ENCODE results near the gene ATP7B. TPM values are rescaled to one million over a fixed set of nuclear protein-coding genes. Genes with fewer than 3 reads are reported as not detected.
A peak's percentile ranks its signal among the peaks of the same experiment; 100 is the strongest.

The ATP7B gene
- total RNA-seq, 1 experiment from 2014 or later, result 4.4 TPM

DNA sequence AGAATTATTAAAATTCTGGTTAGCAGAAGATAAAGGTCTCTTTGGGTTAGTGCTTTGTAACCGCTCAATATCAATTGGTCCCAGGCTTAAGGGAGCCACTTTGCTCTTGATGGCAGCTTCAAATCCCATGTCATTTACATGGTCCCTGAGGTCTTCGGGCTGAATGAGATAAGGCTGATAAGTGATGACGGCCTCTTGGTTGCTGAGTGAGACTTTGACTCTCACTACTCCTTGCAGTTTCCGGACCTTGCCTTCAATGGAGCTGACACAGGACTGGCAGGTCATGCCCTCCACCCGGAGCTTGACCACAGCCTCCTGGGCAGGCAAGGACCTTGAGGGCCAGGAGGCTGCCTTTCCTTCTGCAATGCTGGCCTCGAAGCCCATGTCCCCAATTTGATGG is 36.8 kb downstream of the ATP7B start:
- TF ChIP-seq, protein P1, sequence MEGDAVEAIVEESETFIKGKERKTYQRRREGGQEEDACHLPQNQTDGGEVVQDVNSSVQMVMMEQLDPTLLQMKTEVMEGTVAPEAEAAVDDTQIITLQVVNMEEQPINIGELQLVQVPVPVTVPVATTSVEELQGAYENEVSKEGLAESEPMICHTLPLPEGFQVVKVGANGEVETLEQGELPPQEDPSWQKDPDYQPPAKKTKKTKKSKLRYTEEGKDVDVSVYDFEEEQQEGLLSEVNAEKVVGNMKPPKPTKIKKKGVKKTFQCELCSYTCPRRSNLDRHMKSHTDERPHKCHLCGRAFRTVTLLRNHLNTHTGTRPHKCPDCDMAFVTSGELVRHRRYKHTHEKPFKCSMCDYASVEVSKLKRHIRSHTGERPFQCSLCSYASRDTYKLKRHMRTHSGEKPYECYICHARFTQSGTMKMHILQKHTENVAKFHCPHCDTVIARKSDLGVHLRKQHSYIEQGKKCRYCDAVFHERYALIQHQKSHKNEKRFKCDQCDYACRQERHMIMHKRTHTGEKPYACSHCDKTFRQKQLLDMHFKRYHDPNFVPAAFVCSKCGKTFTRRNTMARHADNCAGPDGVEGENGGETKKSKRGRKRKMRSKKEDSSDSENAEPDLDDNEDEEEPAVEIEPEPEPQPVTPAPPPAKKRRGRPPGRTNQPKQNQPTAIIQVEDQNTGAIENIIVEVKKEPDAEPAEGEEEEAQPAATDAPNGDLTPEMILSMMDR (conservative IDR thresholded peaks at IDR 0.05; ENCODE audit: low read depth, low read length), result no peak
- no peak for TF ChIP-seq EZH2phosphoT487 (IDR thresholded peaks at IDR 0.05; ENCODE audit: borderline replicate concordance, low read length)
- TF ChIP-seq EZH2 (IDR thresholded peaks at IDR 0.05; ENCODE audit: low read length, unreplicated experiment), result no peak
- Histone ChIP-seq H3K27me3 (ENCODE audit: low read length) (no peaks in the 10 kb centered on the region), H3K27ac (ENCODE audit: low read length) (no peak overlapping the region)

DNA sequence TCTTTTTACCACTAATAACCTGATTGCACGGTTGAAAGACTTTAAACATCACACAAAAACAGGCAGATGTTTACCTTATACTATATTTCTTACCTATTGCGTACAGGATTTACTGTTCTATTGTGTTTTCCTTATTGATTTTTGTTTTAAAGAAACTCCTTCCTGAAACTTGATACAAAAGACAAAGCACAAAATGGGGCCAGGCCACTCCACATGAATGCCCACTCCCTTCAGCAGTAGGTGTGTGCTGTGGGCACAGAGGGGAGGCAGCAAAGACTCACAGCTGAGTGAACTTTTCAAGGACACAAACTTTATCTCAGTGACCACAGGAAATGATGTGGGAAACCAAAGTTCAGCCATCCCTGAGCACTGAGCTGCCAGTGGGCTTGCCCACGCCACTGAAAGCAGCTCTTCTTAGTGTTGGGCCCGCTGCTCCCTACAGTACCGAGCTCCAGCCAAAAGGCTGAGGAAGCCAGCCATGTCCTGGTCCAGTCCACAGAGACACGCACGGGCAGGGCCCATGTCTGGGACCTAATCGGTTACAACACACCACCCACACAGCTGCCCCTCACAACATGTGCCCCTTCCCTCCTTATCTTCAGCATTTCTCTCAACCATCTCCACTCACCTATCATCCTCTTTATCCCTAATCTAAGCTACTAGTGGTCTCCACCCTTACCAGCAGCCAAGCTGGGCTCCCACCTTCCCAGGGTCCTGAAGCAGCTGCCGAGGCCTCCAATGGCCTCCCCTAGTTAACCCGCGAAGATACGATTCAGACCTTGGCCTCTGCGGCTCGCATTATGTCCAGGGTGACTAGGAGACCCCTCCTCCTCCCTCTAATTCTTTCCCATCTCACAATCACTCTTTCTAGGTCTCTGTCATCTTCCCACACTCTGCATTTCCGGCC is 39.5 kb downstream of the ATP7B start:
- Histone ChIP-seq H3K4me1 (ENCODE audit: insufficient read depth, low read length) (no peaks in the 10 kb centered on the region), H2AFZ (ENCODE audit: low read length) (no peak overlapping the region), H3K9me3 (ENCODE audit: low read length) (no peaks in the 10 kb centered on the region), H3K4me3 (ENCODE audit: low read length) (no peak overlapping the region), H3K36me3 (ENCODE audit: low read depth, low read length) (no peaks in the 10 kb centered on the region), H3K9ac (ENCODE audit: low read length) (no peak overlapping the region), H3K27me3 (ENCODE audit: low read length) (no peaks in the 10 kb centered on the region), H3K79me2 (ENCODE audit: low read length) (no peaks in the 10 kb centered on the region), H3K9me2 (replicated peaks; ENCODE audit: low read length) (no peaks in the 10 kb centered on the region), H3F3A (ENCODE audit: low read length, unreplicated experiment) (no peaks in the 10 kb centered on the region), H3K27ac (ENCODE audit: low read length) (no peak overlapping the region), H3K4me2 (ENCODE audit: low read length) (no peak overlapping the region), H4K20me1 (ENCODE audit: low read length) (no peaks in the 10 kb centered on the region)
- no TSS peak for BruUV-seq (replicated peaks)
- ATAC-seq (peak; percentile 38), DNase-seq (no peak)
- intact Hi-C loops (cut with micrococcal nuclease), result no loop called here
- ChIA-PET POLR2A (ENCODE audit: unreplicated experiment) (no interaction called here), CTCF (no interaction called here)
- no peak for TF ChIP-seq EZH2 (IDR thresholded peaks at IDR 0.05; ENCODE audit: low read length, unreplicated experiment)
- TF ChIP-seq, protein P1 (conservative IDR thresholded peaks at IDR 0.05; ENCODE audit: low read depth, low read length), result no peak
- no peak for TF ChIP-seq EZH2phosphoT487 (IDR thresholded peaks at IDR 0.05; ENCODE audit: borderline replicate concordance, low read length)

More for the DNA sequence above, 36.8 kb downstream of the ATP7B start:
- ChIA-PET POLR2A (ENCODE audit: unreplicated experiment) (interaction anchor here (0.6 kb wide), 1 partner anchor 38 kb away, joined by 3 read pairs; the partner anchor contains the start of gene ALG11), CTCF (no interaction called here)
- H3K4me1 ChIP-seq (ENCODE audit: insufficient read depth, low read length), result no peaks in the 10 kb centered on the region
- H3F3A ChIP-seq (ENCODE audit: low read length, unreplicated experiment), result no peaks in the 10 kb centered on the region
- H4K20me1 ChIP-seq (ENCODE audit: low read length), result no peaks in the 10 kb centered on the region
- no peak for DNase-seq
- no peak overlapping the region for H3K4me3 ChIP-seq (ENCODE audit: low read length)
- H3K9me2 ChIP-seq (replicated peaks; ENCODE audit: low read length), result no peaks in the 10 kb centered on the region
- no peak for ATAC-seq
- no TSS peak for BruUV-seq (replicated peaks)
- no peaks in the 10 kb centered on the region for H3K9me3 ChIP-seq (ENCODE audit: low read length)
- no peak overlapping the region for H3K4me2 ChIP-seq (ENCODE audit: low read length)
- intact Hi-C loops (cut with micrococcal nuclease), result no loop called here
- H3K36me3 ChIP-seq (ENCODE audit: low read depth, low read length), result no peaks in the 10 kb centered on the region
- H2AFZ ChIP-seq (ENCODE audit: low read length), result no peak overlapping the region
- no peak overlapping the region for H3K9ac ChIP-seq (ENCODE audit: low read length)
- H3K79me2 ChIP-seq (ENCODE audit: low read length), result no peaks in the 10 kb centered on the region

- H3K9ac ChIP-seq (ENCODE audit: low read length), result no peak overlapping the region
- no peaks in the 10 kb centered on the region for H3K27me3 ChIP-seq (ENCODE audit: low read length)
- no peak for ATAC-seq
- CTCF ChIA-PET, result no interaction called here
- H3K4me1 ChIP-seq (ENCODE audit: insufficient read depth, low read length), result no peaks in the 10 kb centered on the region
- BruUV-seq (replicated peaks), result no TSS peak
- H3K4me2 ChIP-seq (ENCODE audit: low read length), result no peak overlapping the region
- intact Hi-C loops (cut with micrococcal nuclease), result no loop called here
- no peaks in the 10 kb centered on the region for H3K9me3 ChIP-seq (ENCODE audit: low read length)
- H3K27ac ChIP-seq (ENCODE audit: low read length), result no peak overlapping the region
- no peaks in the 10 kb centered on the region for H3F3A ChIP-seq (ENCODE audit: low read length, unreplicated experiment)
- H3K36me3 ChIP-seq (ENCODE audit: low read depth, low read length), result no peaks in the 10 kb centered on the region
- no peak for TF ChIP-seq EZH2 (IDR thresholded peaks at IDR 0.05; ENCODE audit: low read length, unreplicated experiment)
- TF ChIP-seq, protein P1 (conservative IDR thresholded peaks at IDR 0.05; ENCODE audit: low read depth, low read length), result no peak
- TF ChIP-seq EZH2phosphoT487 (IDR thresholded peaks at IDR 0.05; ENCODE audit: borderline replicate concordance, low read length), result no peak
- no peaks in the 10 kb centered on the region for H3K9me2 ChIP-seq (replicated peaks; ENCODE audit: low read length)
- H2AFZ ChIP-seq (ENCODE audit: low read length), result no peak overlapping the region
- H4K20me1 ChIP-seq (ENCODE audit: low read length), result no peaks in the 10 kb centered on the region
- no peak overlapping the region for H3K4me3 ChIP-seq (ENCODE audit: low read length)
- POLR2A ChIA-PET (ENCODE audit: unreplicated experiment), result no interaction called here
- no peaks in the 10 kb centered on the region for H3K79me2 ChIP-seq (ENCODE audit: low read length)
- no peak for DNase-seq
Observed at GRCh38 chr13:51970349-51970748, 40.9 kb downstream of the ATP7B start.

All from PC-3 (cell line).